DMS153 treated with DMSO at 0.1 percent for 48 hours (cell line): Measurements from ENCODE around the gene APBB2.

Experiments
- DNase-seq: peaks from one replicate; lab custom pipeline; 2025; ENCODE audit not compliant: unreplicated experiment; lab: John Stamatoyannopoulos, UW

Gene APBB2

DNA sequence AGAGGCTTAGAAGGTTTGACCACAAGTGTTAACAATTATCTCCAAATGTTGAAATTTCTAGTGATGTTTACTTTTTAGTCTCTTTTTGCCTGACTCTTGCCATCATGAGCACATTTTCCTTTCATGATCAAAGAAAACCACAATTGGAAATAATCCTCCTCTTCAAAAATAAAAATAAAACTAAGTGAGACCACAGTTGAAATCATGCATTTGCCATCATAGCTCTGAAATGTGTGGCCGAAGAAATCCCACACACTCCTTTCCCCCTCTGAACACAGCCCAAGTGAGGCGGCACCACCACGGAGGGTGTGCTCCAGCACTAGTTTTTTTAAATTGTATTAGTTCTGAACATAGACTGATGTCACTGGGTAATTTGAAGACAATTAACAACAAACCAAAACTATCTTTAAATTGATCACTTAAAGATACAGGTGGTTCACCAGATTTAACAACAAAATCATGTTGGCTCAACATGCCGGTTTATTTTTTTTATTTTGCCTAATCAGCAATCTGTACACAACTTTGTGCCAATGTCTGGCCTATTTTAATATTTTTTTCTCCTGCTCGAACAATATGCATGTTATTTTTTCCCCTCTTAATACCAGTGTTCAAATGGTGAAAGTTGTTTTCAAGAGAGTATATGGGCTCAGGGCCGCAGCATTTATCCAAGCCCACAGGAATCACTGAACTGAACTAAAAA lies 17.6 kb downstream of the APBB2 start:
- no peak for DNase-seq

DNA sequence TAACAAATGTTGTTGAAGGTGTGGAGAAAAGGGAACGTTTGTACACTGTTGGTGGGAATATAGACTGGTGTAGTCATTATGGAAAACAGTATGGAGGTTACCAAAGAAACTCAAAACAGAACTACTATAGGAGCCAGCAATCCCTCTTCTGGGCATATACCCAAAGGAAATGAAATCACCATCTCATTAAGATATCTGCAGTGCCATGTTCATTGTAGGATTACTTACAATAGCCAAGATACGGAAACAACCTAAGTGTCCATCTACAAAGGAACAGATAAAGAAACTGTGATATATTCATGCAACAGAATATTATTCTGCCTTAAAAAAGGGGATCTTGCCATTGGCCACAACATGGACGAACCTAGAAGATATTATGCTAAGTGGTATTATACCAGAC lies 22.2 kb downstream of the APBB2 start:
- DNase-seq = no peak

DNA sequence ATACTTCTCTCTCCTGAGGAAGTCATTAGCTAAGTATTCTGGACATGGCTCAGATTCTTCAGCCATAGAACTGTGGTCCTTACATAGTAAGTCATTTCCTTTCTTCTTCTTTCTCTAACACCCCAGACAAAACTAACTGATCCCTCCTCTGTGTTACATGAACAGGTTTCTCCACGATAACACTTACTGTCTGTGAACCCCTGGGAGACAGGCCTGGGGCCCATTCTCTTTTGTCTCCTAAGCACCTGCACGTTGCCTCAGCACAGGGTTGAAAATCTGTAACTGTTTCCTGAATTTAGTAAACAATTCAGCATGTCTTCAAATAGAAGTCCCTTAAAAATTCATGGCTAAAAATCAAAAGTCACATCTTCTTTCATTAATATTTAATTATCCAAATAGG lies 24.7 kb downstream of the APBB2 start:
- no peak for DNase-seq

- DNase-seq = no peak
Observed at GRCh38 chr4:41189076-41189475, 25.3 kb downstream of the APBB2 start.

GRCh38 chr4:41185614-41186592 lies 28.4 kb downstream of the APBB2 start:
- DNase-seq = no peak

- DNase-seq = no peak
Observed at GRCh38 chr4:41184009-41184408, 30.3 kb downstream of the APBB2 start.

GRCh38 chr4:41183021-41183553 lies 31.3 kb downstream of the APBB2 start:
- DNase-seq = no peak

DNA sequence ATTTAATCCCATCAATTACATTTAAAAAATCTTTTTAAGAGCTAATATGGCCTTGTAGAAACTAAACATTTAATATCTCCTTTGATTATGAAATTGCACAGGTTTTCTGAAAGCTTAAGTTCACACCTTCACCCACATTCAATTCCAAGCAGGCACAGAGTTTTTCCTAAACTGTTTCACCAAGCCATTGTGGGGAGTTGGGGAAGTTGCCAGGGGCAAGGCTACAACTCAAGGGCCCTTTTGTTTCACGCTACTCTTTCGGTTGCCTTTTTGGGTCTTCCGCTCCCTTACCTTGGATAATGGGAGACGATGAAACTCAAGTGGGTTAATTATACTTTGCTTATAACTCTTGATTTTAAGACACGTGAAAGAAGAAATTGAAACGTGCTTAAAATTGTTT lies 33.3 kb downstream of the APBB2 start:
- DNase-seq = no peak

GRCh38 chr4:41179498-41180195 lies 34.7 kb downstream of the APBB2 start:
- DNase-seq = no peak

DNA sequence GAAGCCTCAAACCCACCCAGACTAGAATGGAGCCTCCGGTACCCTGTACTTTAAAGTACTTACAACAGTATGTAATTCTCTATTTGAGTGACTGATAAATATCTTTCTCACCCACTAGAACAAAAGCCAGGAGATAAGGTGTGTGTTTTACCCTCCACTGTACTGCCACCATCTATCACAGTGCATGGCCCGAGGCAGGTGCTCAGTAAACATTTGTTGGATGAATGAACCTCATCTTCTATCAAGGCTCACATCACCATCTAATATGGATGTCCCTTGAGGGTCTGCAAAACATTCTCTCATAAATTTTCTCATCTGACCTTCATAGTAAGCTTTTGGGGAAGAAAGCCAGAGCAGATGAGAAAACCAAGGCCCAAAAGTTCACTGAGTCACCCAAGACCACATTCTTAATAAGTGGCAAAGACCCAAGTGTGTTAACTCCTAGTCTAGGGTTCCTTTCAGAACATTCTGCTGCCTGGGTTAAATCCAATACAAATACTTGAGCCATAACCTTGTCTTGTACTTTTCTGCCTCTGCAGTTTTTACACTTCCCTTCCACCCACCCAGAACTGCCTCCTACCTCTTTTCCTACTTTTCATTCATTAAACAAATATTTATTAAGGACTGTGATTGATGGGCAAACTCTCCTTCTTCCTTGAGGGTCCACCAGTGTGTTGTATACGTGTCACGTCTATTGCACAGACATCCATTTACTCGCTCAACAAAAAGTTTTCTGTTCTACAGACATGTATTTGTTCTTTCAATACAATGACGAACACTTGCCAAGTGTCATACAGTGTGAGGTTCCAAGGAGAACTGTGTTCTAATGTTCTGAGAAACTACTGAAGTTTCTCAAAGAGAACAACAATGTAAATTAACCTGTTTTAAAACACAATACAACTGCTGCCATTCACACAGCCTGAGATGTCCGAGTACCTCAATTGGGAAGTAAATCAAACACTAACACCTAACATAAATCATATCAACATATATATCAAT lies 35.7 kb downstream of the APBB2 start:
- no peak for DNase-seq

- DNase-seq = no peak
Observed at GRCh38 chr4:41177016-41177415, 37.3 kb downstream of the APBB2 start.

- no peak for DNase-seq
Observed at GRCh38 chr4:41176340-41176739, 38.0 kb downstream of the APBB2 start.

- DNase-seq = no peak
Observed at GRCh38 chr4:41175794-41176193, 38.5 kb downstream of the APBB2 start.

DNA sequence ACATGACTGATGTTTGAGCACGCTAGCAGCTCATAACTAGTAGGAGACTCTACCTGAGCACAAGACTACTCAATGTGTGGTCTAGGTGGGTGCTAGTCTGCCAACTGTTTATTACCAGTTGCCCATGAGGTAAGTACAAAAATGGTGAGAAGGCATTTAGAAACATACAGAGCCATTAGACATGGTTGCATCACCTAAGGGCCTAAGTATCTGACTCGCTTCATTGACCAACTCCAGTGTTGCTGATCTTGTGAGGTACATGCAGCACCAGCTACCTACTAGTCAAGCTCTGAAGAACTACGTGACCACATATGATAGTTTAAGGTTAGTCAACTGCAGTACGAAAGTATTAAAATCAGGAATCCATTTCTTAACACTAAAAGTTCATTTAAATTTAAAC lies 39.9 kb downstream of the APBB2 start:
- DNase-seq = no peak

GRCh38 chr4:41172786-41173185 lies 41.6 kb downstream of the APBB2 start:
- no peak for DNase-seq

GRCh38 chr4:41169256-41169800 lies 45.0 kb downstream of the APBB2 start:
- no peak for DNase-seq

GRCh38 chr4:41167191-41167590 lies 47.2 kb downstream of the APBB2 start:
- no peak for DNase-seq

GRCh38 chr4:41164405-41164804 lies 49.9 kb downstream of the APBB2 start:
- DNase-seq = no peak

DNA sequence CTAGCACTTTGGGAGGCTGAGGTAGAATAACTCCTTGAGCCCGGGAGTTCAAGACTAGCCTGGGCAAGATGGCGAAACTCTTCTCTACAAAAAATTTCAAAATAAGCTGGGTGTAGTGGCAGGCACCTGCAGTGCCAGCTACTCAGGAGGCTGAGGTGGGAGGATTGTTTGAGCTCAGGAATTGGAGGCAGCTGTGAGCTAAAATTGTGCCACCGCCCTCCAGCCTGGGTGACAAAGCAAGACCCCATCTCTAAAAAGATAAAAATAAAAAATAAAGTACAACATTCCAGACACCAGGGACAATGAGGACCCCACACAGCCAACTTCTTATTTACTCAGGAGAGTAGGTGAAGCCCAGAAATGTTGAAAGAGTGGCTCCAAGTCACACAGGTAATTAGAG lies 53.0 kb downstream of the APBB2 start:
- DNase-seq = no peak

DNA sequence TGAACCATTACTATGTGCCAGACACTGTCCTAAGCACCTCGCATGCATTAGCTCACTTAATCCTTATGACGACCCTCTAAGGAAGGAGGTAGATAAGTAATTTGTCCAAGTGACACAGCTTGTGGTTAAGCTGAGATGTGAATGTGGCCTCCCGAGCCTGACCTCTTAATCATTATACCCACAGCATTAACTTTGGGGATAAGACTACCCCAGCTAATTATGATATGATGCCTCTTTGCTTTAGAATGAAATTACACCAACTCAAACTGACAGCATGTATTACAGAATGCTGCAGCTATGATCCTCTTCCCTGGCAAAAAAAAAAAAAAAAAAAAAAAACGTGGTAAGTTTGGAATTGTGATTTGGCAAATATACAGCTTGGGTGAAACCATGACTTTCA lies 53.5 kb downstream of the APBB2 start:
- DNase-seq = no peak
